ENCODE data around the gene DGKB.

Gene DGKB

DNA sequence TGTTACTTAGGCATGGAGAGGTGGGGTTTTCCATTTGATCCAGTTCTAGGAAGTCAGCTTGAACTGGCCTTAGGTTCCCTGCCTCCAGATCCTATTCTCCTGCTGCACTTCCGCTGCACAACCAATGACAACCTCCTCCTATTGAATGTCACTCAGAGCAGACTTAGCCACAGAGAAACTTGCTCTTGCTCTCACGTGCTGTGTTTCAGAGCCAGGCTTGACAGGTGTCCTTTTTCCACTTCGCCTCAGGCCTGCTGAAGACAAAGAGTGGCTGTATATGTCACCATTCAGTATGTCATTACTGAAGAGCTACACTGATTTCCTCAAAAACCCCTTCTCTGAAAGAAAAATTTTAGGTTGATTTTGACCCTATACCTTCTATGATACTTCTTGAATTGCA, 797.7 kb downstream of the DGKB start:
- no peak for DNase-seq (ENCODE audit: low spot score)

GRCh38 chr7:14096159-14096558, 806.4 kb downstream of the DGKB start:
- no peak for DNase-seq (ENCODE audit: low spot score)

- no peak for DNase-seq (ENCODE audit: low spot score)
Observed at GRCh38 chr7:14095233-14095950, 807.2 kb downstream of the DGKB start.

Data from activated CD4-positive, alpha-beta T cell treated with anti-CD3 and anti-CD28 coated beads, Interleukin-2, Interleukin-4, amounts not matched to agents 100 ng/mL and 50 ng/mL, durations not matched to agents 16 hours and 8 hours (primary cell).